Neural cell (in vitro differentiated cells): ENCODE results near the gene AOC2.
"Not testable (repeated sequence)": the region's sequence is repeated elsewhere in the genome, so short reads cannot be mapped to it uniquely, and the experiment has no call there.

Experiments
- CTCF ChIP-seq: fragments of 450-650 bp; IDR thresholded peaks from 2 replicates; pipeline ENCODE4 v1.5.1; 2014; ENCODE audit warnings: antibody characterized with exemption, mild to moderate bottlenecking, moderate library complexity; ENCODE audit not compliant: poor library complexity, severe bottlenecking
- EZH2 ChIP-seq: fragments of 200-600, 300-800 bp; shearing (Covaris generic), sonication (generic); IDR thresholded peaks from 2 replicates; pipeline ENCODE4 v1.6.1; 2014; ENCODE audit warnings: antibody characterized with exemption, low read length, borderline replicate concordance, mild to moderate bottlenecking; ENCODE audit not compliant: insufficient read depth, poor library complexity, severe bottlenecking
- REST ChIP-seq: IDR thresholded peaks from 2 replicates; pipeline ENCODE4 v1.6.1; 2012; ENCODE audit warnings: borderline replicate concordance

GRCh38 chr17:42867694-42868261 is 23.4 kb downstream of the AOC2 start:
- TF ChIP-seq CTCF, EZH2, REST: not testable (repeated sequence)
